Transverse colon (tissue), 4 donors: ENCODE data around the gene TMOD3. TPM values are rescaled to one million over a fixed set of nuclear protein-coding genes. Genes with fewer than 3 reads are reported as not detected.
A peak's percentile ranks its signal among the peaks of the same experiment; 100 is the strongest.

Experiments used
- DNase-seq: peaks from one replicate; pipeline ENCODE4 v3.0.0-alpha.2; 2019
- H3K27ac ChIP-seq, 4 donors: fragments of 200-600 bp; sonication (generic); 2 replicates each; pipeline ENCODE4 v1.5.1; 2016 to 2018; ENCODE audit warnings: inconsistent platforms in 4 of 4
- H3K27me3 ChIP-seq: fragments of 200-600 bp; sonication (generic); 2 replicates; pipeline ENCODE4 v1.5.1; 2017; ENCODE audit warnings: inconsistent platforms
- H3K36me3 ChIP-seq, 4 donors: fragments of 200-600 bp; sonication (generic); 2 replicates each; pipeline ENCODE4 v1.5.1; 2017 to 2019; ENCODE audit warnings: inconsistent platforms in 4 of 4
- H3K4me1 ChIP-seq, 4 donors: fragments of 200-600 bp; sonication (generic); 2 replicates each; pipeline ENCODE4 v1.5.1; 2017 to 2020; ENCODE audit warnings: inconsistent platforms in 4 of 4
- H3K4me3 ChIP-seq, 4 donors: fragments of 200-600 bp; sonication (generic); 1 replicate in 1 of 4; 2 replicates in 3 of 4; pipeline versions ENCODE4 v1.5.1 to v1.6.1; 2017 to 2019; ENCODE audit warnings: inconsistent platforms in 4 of 4
- H3K9me3 ChIP-seq, 2 donors: fragments of 200-600 bp; sonication (generic); 2 replicates each; pipeline ENCODE4 v1.5.1; 2017 to 2019; ENCODE audit warnings: inconsistent platforms in 2 of 2
- CTCF ChIP-seq, 5 experiments: fragments of 200-600 bp in 3 of 5; fragments of 450-650 bp in 2 of 5; sonication (generic) in 3 of 5; IDR thresholded peaks; 1 replicate in 2 of 5; 2 replicates in 3 of 5; pipeline ENCODE4 v1.5.1; 2016 to 2017; ENCODE audit warnings: antibody characterized with exemption in 5 of 5, inconsistent platforms in 3 of 5, mild to moderate bottlenecking in 2 of 5, moderate library complexity in 1 of 5
- EP300 ChIP-seq: sonication (generic); formaldehyde crosslinking; IDR thresholded peaks from one replicate; pipeline ENCODE4 v1.6.1; 2017; ENCODE audit warnings: antibody characterized with exemption, low read depth
- POLR2A ChIP-seq: fragments of 450-650 bp; IDR thresholded peaks from one replicate; pipeline ENCODE4 v1.6.1; 2016; ENCODE audit warnings: antibody characterized with exemption, mild to moderate bottlenecking, moderate library complexity
- POLR2AphosphoS5 ChIP-seq, 3 donors: sonication (generic); formaldehyde crosslinking; IDR thresholded peaks; one replicate each; pipeline ENCODE4 v1.6.1; 2016; ENCODE audit warnings: antibody characterized with exemption in 3 of 3
- WGBS, 2 donors: methylation state at CpG; one replicate each; pipeline ENCODE4 v1.1.5; 2018; ENCODE audit warnings: low coverage in 1 of 2; 5-methylcytosine and 5-hydroxymethylcytosine counted together
- in situ Hi-C, 4 donors: fragments of 200-750 bp; cut with MboI; loops; one replicate each; pipeline versions ENCODE4 v1.15.0 to v1.15.1; 2017; ENCODE audit warnings: low sequenced_read_pairs in 3 of 4, low pct_ligation_motif_present in 1 of 4, low pct_unique_long_range_greater_than_20kb in 1 of 4
- intact Hi-C: fragments of 100-400 bp; cut with DNase I; formaldehyde crosslinking; loops from one replicate; pipeline ENCODE4 v1.15.1; 2023; ENCODE audit warnings: low total_unique reads
- total RNA-seq, 4 donors: library from RNA; depleted of rRNA; stranded (reverse); fragments of >200 nt; gene quantifications; one replicate each; pipeline ENCODE4 v1.1.0, GENCODE V29; 2016

The TMOD3 gene
- total RNA-seq, 4 donors from 2014 or later = 18.7 to 65.8 (median 45.3) TPM

DNA sequence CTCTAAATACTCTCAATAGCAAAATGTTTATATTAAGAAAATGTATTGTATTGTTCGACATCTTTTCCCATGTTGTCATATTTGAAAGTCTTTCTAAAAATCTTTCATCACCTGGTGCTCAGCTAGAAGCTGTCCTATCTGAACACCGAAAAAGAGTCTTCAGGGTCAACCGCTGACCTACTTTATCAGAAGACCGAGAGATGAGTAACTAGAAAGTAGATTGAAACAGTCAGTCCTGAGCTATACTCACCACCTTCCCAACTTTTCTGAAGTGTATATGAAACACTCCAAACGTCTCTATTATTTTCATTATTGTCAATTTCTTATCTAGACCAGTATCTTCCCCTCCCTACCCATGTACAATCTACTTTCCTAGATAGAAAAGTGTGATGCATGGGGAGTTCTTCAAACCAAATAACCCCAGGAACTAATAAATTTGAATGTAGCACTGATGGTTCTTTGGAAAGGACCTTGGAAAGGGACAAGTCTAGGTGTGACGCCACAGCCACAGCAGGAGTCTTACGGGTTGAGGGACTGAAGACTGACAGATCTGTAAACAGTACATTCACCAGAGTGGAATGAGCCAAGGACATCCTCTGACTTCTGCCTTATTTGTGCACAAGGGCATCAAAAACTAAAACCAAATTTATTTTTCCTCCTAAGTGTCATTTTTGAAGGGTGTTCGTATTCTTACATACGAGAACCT is 58.6 kb downstream of the TMOD3 start:
- peaks cover 0 to 17% (median 13%) of the 10 kb centered on the region in 4 donors for H3K4me1 ChIP-seq
- no peaks in the 10 kb centered on the region for H3K9me3 ChIP-seq
- in situ Hi-C loops = no loop called here
- H3K36me3 ChIP-seq = peaks cover 0 to 21% (median 5%) of the 10 kb centered on the region in 4 donors
- intact Hi-C loops = loop anchor here (5.0 kb wide), 1 partner anchor 189 kb away; no protein-coding TSS in a partner anchor
- no peaks in the 10 kb centered on the region for H3K27me3 ChIP-seq
- DNase-seq = no peak
- TF ChIP-seq POLR2A = no peak
- no peak for TF ChIP-seq EP300
- no peak for TF ChIP-seq POLR2AphosphoS5 (IDR thresholded peaks at IDR 0.05)
- no peak for TF ChIP-seq CTCF (IDR thresholded peaks at IDR 0.05)
- 84 to 87% methylated on average over 8 to 9 of the region's 9 CpGs for WGBS, 2 donors
- no peak overlapping the region for H3K4me3 ChIP-seq
- H3K27ac ChIP-seq = no peak overlapping the region

- WGBS, 2 donors = 18 to 26% methylated on average over 2 of the region's 2 CpGs
- no peak overlapping the region for H3K4me3 ChIP-seq
- DNase-seq = no peak
- no peaks in the 10 kb centered on the region for H3K9me3 ChIP-seq
- no peak overlapping the region for H3K27ac ChIP-seq
- intact Hi-C loops (loop anchor here (5.0 kb wide), 1 partner anchor 189 kb away; no protein-coding TSS in a partner anchor), in situ Hi-C loops (no loop called here)
- H3K27me3 ChIP-seq = no peaks in the 10 kb centered on the region
- peaks cover 0 to 22% (median 5%) of the 10 kb centered on the region in 4 donors for H3K36me3 ChIP-seq
- TF ChIP-seq POLR2A = no peak
- TF ChIP-seq POLR2AphosphoS5 (IDR thresholded peaks at IDR 0.05) = no peak
- peak; percentile 60 to 74 (median 66) for TF ChIP-seq CTCF (IDR thresholded peaks at IDR 0.05)
- TF ChIP-seq EP300 = no peak
- H3K4me1 ChIP-seq = peaks cover 0 to 12% (median 8%) of the 10 kb centered on the region in 4 donors
These were observed 59.2 kb downstream of the TMOD3 start for GRCh38 chr15:51888593-51889195.

DNA sequence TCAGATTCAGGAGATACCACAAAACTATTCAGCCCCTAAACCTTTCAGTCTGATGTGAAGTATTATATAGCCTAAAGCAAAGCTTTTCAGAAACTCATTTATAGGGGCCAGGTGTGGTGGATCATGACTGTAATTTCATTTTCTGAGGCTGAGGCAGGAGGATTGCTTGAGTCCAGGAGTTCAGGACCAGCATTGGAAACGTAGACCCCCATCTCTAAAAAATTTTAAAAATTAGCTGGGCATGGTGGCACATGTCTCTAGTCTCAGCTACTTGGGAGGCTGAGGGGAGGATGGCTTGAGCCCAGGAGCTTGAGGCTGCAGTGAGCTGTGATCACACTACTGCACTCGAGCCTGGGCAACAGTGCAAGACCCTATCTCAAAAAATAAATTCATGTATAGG is 60.0 kb downstream of the TMOD3 start:
- in situ Hi-C loops = no loop called here
- TF ChIP-seq CTCF (IDR thresholded peaks at IDR 0.05) (no peak), POLR2A (no peak), EP300 (no peak), POLR2AphosphoS5 (IDR thresholded peaks at IDR 0.05) (no peak)
- Histone ChIP-seq H3K27ac (no peak overlapping the region), H3K36me3 (peaks cover 0 to 28% (median 9%) of the 10 kb centered on the region in 4 donors), H3K27me3 (no peaks in the 10 kb centered on the region), H3K4me3 (no peak overlapping the region), H3K9me3 (no peaks in the 10 kb centered on the region), H3K4me1 (peaks cover 0 to 4% (median 2%) of the 10 kb centered on the region in 4 donors)
- intact Hi-C loops = loop anchor here (5.0 kb wide), 1 partner anchor 188 kb away; no protein-coding TSS in a partner anchor
- 80 to 97% methylated on average over 1 to 2 of the region's 2 CpGs for WGBS, 2 donors
- no peak for DNase-seq

GRCh38 chr15:51904421-51904820 is 75.0 kb downstream of the TMOD3 start:
- peaks cover 0 to 52% (median 25%) of the 10 kb centered on the region in 4 donors for H3K36me3 ChIP-seq
- in situ Hi-C loops (no loop called here), intact Hi-C loops (no loop called here)
- TF ChIP-seq EP300 (no peak), POLR2A (no peak), POLR2AphosphoS5 (IDR thresholded peaks at IDR 0.05) (no peak)
- H3K4me3 ChIP-seq = no peak overlapping the region
- H3K27me3 ChIP-seq = no peaks in the 10 kb centered on the region
- no peaks in the 10 kb centered on the region for H3K9me3 ChIP-seq
- H3K4me1 ChIP-seq = no peaks in the 10 kb centered on the region
- H3K27ac ChIP-seq = no peak overlapping the region
- DNase-seq = no peak
- WGBS, 2 donors = 88 to 90% methylated on average over 2 to 3 of the region's 3 CpGs
